ENCODE measurements around the gene MTIF2. TPM values are rescaled to one million over a fixed set of nuclear protein-coding genes. Genes with fewer than 3 reads are reported as not detected.

Gene MTIF2
- total and polyA plus RNA-seq, 2 donors (not counting 3 experiments of a cell fraction or from before 2014, with no cell fraction given) = 9.3 to 26.9 TPM

DNA sequence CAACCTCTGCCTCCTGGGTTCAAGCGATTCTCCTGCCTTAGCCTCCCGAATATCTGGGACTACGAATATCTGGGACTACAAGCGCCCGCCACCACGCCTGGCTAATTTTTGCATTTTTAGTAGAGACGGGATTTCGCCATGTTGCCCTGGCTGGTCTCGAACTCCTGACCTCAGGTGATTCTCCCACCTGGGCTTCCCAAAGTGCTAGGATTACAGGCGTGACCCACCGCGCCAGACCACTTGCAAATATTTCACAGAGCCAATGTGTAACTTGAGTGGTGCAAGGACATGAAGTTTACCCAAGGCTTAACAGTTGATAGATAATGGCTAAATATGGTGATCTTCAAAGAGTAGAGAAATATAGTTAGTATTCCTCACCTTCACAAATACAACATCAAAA is 14.1 kb upstream of the MTIF2 start:
- Histone ChIP-seq H3K4me3 (replicated peaks in 1 of 3; ENCODE audit: insufficient read depth in 1 of 3, low read depth in 1 of 3, low read length in 3 of 3) (no peak overlapping the region), H2AFZ (ENCODE audit: low read depth, low read length) (no peak overlapping the region), H4K20me1 (replicated peaks; ENCODE audit: control insufficient read depth, extremely low read depth, insufficient read depth, low read length) (no peaks in the 10 kb centered on the region), H3K79me2 (ENCODE audit: control insufficient read depth, insufficient read depth, low read length) (no peaks in the 10 kb centered on the region), H3K27ac (ENCODE audit: insufficient read depth, low read depth, low read length) (no peak overlapping the region), H3K36me3 (ENCODE audit: control insufficient read depth in 2 of 2, extremely low read depth in 1 of 2, insufficient read depth in 2 of 2, low read length in 2 of 2) (no peaks in the 10 kb centered on the region), H3K9me1 (replicated peaks; ENCODE audit: control insufficient read depth, extremely low read depth, insufficient read depth, low read length) (no peaks in the 10 kb centered on the region), H3K27me3 (ENCODE audit: control insufficient read depth in 2 of 2, insufficient read depth in 2 of 2, low read length in 2 of 2) (no peaks in the 10 kb centered on the region), H3K9ac (replicated peaks; ENCODE audit: extremely low read depth, insufficient read depth, low read length) (no peak overlapping the region), H3K9me3 (replicated peaks; ENCODE audit: control insufficient read depth, insufficient read depth, low read length) (no peaks in the 10 kb centered on the region), H3K4me1 (ENCODE audit: control insufficient read depth, extremely low read depth, insufficient read depth, low read length) (no peaks in the 10 kb centered on the region), H3K4me2 (ENCODE audit: insufficient read depth, low read length) (peak overlapping the region; percentile 94)
- FAIRE-seq = no peak
- intact Hi-C loops (cut with micrococcal nuclease) (no loop called here), dilution Hi-C loops (cut with MboI; ENCODE audit: extremely low pct_ligation_motif_present, low sequenced_read_pairs) (no loop called here)
- ChIA-PET POLR2A (no interaction called here), CTCF (no interaction called here)
- BruUV-seq (replicated peaks) = no TSS peak
- no peak for DNase-seq (ENCODE audit: low read depth, low spot score)
- no peak for TF ChIP-seq FOS (IDR thresholded peaks at IDR 0.05; ENCODE audit: borderline replicate concordance, insufficient read depth, low read length)
- no peak for TF ChIP-seq GATA2 (IDR thresholded peaks at IDR 0.05; ENCODE audit: insufficient read depth, insufficient read length, low read depth, low read length)
- TF ChIP-seq, protein P1, sequence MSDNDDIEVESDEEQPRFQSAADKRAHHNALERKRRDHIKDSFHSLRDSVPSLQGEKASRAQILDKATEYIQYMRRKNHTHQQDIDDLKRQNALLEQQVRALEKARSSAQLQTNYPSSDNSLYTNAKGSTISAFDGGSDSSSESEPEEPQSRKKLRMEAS (IDR thresholded peaks at IDR 0.05; ENCODE audit: insufficient read depth, insufficient read length) = no peak
- TF ChIP-seq EZH2 (IDR thresholded peaks at IDR 0.05; ENCODE audit: borderline replicate concordance, low read depth, low read length, severe bottlenecking) = no peak
- TF ChIP-seq MYC (IDR thresholded peaks at IDR 0.05; ENCODE audit: low read depth, low read length) = no peak
- TF ChIP-seq POLR2AphosphoS5 (IDR thresholded peaks at IDR 0.05; ENCODE audit: insufficient read depth, low read depth, low read length) = no peak
- TF ChIP-seq POLR2A (IDR thresholded peaks at IDR 0.05; ENCODE audit: low read depth, low read length) = no peak
- TF ChIP-seq JUN (IDR thresholded peaks at IDR 0.05; ENCODE audit: borderline replicate concordance, insufficient read depth, insufficient read length, low read depth) = no peak
- TF ChIP-seq, protein P2, sequence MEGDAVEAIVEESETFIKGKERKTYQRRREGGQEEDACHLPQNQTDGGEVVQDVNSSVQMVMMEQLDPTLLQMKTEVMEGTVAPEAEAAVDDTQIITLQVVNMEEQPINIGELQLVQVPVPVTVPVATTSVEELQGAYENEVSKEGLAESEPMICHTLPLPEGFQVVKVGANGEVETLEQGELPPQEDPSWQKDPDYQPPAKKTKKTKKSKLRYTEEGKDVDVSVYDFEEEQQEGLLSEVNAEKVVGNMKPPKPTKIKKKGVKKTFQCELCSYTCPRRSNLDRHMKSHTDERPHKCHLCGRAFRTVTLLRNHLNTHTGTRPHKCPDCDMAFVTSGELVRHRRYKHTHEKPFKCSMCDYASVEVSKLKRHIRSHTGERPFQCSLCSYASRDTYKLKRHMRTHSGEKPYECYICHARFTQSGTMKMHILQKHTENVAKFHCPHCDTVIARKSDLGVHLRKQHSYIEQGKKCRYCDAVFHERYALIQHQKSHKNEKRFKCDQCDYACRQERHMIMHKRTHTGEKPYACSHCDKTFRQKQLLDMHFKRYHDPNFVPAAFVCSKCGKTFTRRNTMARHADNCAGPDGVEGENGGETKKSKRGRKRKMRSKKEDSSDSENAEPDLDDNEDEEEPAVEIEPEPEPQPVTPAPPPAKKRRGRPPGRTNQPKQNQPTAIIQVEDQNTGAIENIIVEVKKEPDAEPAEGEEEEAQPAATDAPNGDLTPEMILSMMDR (IDR thresholded peaks at IDR 0.05; ENCODE audit: extremely low read depth in 1 of 2, insufficient read depth in 1 of 2, low read depth in 1 of 2, low read length in 2 of 2) = no peak
